Renal cortical epithelial cell (primary cell): ENCODE measurements around the gene METTL22. TPM values are rescaled to one million over a fixed set of nuclear protein-coding genes. Genes with fewer than 3 reads are reported as not detected.

Experiments
- DNase-seq: peaks from one replicate; pipeline ENCODE4 v3.0.0-alpha.2; 2011; ENCODE audit warnings: low read depth
- total RNA-seq: library from RNA; depleted of rRNA; stranded (reverse); fragments of >200 nt; gene quantifications from 2 replicates; pipeline ENCODE4 v1.2.3, GENCODE V29; 2014

Gene METTL22
- total RNA-seq, 1 donor from 2014 or later, result 17.0 TPM

GRCh38 chr16:8691728-8692127 is 70.2 kb downstream of the METTL22 start:
- DNase-seq, result no peak

- no peak for DNase-seq
Observed at GRCh38 chr16:8694795-8695728, 73.6 kb downstream of the METTL22 start.

- no peak for DNase-seq
Observed at GRCh38 chr16:8696880-8697279, 75.4 kb downstream of the METTL22 start.

GRCh38 chr16:8697965-8698364 is 76.5 kb downstream of the METTL22 start:
- no peak for DNase-seq

Other genes with a start within 250 kb of the METTL22 start
- not detected in 2 replicates for gene TMEM114, start 31.2 kb upstream of the METTL22 start, total RNA-seq
- 3.8 and 5.9 TPM in 2 replicates for gene ABAT, start 52.9 kb downstream of the METTL22 start, total RNA-seq
- 4.2 and 9.5 TPM in 2 replicates for gene TMEM186, start 175.9 kb downstream of the METTL22 start, total RNA-seq
- 23.6 and 41.1 TPM in 2 replicates for gene PMM2, start 176.1 kb downstream of the METTL22 start, total RNA-seq
- gene CARHSP1, start 247.3 kb downstream of the METTL22 start, total RNA-seq, result 125 and 303 TPM in 2 replicates